GM21360 (cell line): Measurements from ENCODE around the gene NEGR1.

Source experiments
- ATAC-seq: cut with Tn5 transposase; IDR thresholded peaks from one replicate; pipeline ENCODE4 v1.9.1; 2021; ENCODE audit warnings: mild to moderate bottlenecking, moderate library complexity; ENCODE audit not compliant: unreplicated experiment

The NEGR1 gene

DNA sequence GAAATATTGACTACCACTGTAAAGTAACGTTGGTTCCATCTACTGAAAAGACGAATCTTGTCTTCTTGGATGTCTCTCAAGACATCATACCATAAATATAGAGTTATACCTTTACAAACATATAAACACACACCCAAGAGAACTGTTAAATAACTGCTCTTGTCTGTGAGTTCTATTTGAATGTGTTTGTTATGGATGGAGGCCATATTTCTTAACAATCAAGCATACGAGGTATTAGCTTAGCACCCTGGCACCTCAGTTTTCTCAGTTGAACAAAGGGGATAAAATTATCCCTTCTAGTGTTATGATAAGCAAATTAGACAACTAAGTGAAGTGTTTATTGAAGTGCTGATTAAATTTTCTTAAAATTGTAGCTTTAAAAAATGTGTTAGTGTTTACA, 864.9 kb downstream of the NEGR1 start:
- ATAC-seq, result no peak

DNA sequence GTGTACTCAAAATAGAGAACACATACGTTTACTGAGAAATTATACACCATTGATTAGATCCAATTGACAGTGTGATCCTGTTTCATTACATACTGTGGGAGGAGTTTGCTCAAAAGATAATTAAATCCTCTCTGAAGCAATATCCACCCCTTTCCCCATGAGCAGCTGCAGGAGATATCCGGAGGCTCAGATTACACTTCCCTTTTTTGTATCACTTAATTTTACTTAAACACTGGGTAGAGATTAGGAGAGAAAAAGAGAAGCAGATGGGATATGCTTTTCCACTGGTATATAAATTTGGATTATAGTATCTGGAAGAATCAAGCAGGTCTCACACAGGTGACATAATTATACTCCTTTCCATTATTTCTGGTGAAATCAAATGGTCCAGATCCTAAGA, 868.2 kb downstream of the NEGR1 start:
- ATAC-seq, result no peak

DNA sequence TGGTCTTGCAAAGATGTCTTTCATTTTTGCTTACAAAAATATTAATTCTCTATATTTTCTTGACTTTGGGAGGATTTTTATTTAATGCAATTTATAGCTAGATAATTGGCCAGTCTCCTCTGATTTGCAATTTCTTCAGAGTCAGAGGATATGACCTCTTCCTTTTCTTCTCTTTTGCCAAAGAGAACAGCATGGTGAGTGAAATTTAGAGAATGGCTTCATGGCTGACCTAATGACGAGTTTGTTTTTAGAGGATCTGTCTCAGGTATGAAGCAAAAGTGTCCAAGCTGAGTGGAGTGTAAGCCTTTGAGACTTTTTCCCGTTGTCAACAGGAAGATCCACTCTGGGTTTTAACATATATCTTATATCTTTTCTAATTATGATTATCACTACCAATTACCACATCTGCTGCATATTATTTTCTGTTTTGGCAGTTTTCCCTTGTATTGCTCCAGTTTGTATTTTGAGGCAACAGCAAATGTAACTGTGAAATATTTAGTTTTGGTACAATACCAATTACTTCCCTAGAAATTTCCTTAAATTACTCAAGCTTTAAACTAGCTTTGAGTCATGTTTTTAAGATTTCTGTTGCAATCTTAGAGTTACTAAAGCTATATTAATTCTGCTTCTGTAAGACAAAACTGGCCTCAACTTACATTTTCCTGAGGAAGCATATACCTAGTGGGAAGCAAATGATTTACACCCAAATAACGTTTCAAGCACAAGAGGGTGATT, 868.7 kb downstream of the NEGR1 start:
- no peak for ATAC-seq

DNA sequence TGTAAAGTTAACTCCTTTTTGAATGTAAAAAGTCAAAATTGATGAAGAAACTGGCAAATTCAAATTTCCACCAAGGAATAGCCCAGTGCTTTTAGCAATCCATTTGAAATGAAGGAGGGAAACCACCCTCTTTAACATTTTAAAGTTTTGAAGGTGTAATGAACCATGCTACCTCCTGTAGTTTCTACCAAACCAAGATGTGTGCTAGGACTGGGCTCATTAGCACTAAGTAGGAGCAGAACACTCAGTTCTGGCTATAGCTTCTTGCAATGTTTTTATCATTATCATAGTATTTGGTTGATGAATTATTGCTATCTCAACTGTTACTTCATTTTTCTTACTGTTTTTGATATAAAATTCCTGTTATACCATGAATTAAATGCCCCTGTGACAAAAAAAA, 882.3 kb downstream of the NEGR1 start:
- ATAC-seq, result no peak

DNA sequence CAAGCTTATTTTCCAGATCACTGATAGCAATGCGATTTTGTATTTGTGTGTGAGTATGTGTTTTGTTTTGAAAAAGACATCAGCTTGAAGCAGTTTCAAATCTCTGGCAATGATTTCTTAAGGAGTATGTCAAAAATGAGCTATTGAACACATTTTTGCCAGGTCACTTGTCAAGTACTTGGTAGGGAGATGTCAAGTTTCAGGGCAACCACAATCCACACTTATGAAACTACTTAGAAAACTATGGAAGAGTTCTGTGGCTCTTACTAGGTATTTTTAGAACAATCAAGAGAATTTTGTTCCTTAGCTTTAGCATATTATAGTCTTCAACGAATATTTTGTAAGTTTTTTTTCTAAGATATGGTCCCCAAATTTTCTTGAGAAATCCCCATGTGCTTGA, 882.7 kb downstream of the NEGR1 start:
- ATAC-seq, result no peak

DNA sequence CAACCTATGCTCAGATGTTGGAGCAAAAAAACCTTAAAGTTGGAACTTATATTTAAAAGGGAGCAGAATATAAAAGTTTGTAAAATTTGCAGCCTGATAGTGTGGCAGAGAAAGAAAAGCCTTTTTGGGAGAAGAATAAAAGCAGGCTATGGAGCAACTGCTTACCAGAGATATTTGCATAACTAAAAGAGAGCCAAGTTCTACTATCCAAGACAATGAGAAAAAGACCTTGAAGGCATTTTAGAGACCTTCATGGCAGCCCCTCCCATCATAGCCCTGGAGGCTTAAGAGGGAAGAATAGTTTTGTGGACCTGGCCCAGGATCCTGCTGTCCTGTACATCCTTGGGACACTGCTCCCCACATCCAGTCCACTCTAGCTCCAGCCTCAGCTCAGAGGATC, 889.0 kb downstream of the NEGR1 start:
- no peak for ATAC-seq

DNA sequence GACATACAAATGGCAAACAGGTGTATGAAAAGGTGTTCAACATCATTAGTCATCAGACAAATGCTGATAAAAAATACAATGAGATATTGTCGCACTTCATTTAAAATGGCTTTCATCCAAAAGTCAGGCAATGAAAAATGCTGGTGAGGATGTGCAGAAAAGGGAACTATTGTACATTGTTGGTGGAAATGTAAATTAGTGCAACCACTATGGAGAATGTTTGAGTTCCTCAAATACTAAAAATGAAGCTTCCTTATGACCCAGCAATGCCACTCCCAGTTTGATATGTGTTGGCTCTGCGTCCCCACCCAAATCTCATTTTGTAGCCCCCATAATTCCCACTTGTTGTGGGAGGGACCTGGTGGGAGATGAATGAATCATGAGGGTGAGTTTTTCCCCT, 891.8 kb downstream of the NEGR1 start:
- no peak for ATAC-seq

DNA sequence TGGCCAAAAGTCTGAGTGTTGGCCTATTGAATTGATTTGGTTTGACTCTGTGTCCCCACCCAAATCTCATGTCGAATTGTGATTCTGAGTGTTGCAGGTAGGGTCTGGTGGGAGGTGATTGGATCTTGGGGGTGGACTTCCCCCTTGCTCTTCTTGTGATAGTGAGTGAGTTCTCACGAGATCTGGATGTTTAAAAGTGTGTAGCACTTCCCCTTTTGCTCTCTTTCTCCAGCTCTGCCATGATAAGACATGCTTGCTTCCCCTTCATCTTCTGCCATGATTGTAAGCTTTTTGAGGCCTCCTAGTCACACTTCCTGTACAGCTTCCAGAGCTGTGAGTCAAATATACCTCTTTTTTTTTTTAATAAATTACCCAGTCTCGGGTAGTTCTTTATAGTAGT, 904.5 kb downstream of the NEGR1 start:
- ATAC-seq, result no peak

DNA sequence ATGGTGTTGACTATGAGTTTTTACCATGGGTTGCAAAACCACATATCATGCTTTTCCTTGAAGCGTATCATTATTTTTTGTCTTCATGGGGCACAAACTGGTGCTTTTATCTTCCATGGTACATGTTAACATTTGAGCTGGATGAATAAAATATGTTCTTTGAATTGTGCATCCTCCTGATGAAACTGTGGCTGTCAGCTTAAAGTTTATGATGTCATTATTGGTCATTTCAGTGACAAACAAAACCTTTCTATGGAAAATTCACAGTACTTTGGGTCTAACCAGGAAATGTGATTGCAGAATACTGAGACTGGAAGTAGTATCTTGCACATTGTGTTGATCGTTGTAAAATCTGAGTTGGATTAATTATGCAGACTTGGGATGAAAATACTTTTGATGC, 909.8 kb downstream of the NEGR1 start:
- ATAC-seq, result no peak

DNA sequence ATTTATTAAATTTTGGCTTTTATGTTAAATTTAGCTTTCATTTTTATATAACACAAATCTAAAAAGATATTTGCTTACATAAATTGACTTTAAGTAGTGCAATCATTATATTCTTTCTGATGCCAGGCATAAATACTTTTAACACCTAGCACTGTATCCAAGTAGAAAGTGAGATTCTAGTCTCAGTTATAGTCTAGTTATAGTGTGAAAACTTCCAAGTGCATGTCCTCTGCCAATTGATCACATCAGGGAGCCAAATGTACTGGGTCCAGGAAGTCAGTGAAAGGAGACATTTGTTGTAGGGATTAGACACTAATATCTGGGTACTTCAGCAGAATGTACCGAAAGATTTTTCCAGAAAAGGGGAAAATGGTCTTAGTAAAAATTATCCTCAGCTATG, 910.8 kb downstream of the NEGR1 start:
- ATAC-seq, result no peak

DNA sequence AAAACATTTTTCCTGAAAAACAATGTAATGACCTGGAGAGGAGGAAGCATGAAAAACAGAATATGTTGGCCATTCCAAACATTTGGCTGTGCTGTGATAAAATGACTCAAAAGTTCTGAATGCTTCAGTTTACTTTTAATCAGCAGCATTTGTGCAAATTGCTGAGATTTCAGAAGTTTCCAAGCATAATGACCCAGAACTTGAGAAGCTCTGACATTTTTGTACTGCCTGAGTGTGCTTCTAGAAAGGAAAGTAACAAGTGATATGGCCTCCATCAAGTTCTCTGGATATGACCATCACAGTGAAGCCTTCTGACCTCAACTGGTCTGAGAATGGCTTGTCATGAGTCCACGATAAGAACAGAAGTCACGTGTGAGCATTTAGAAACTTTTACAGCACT, 918.1 kb downstream of the NEGR1 start:
- no peak for ATAC-seq

DNA sequence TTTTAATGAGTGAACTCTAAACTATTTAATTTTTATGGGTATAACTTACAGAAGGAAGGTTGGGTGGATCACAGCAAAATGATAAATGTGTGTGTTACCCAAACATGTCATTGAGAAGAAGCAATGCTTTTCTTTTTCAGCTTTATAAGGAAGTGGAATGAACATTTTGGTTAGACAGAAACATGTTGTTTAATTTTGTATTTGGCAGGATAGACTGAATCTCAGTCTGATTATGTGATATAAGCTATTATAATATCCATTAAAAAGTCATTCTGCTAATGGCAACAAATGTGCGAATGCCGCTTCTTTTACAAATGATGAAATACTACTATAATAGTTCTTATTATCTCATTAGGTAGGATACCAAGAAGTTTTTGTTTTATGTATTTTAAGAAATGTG, 919.6 kb downstream of the NEGR1 start:
- no peak for ATAC-seq

DNA sequence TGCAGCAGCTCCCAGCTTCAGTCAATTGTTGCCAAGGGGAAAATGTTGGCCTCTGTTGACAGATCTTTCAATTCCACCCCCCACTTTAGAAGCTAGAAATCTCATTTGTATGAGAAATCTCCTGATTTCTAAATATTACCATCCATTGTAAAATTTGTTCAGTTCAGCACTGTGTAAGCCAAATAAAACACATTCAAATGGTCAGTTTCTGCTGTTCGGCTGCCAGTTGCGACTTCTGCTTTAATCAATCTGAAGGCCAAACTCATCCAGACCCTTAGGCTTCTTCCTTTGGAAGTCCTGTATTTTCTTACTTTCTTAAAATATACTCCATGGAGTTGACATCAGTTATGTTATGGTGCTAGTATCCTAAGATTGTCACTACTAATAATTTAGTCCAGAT, 920.3 kb downstream of the NEGR1 start:
- no peak for ATAC-seq

DNA sequence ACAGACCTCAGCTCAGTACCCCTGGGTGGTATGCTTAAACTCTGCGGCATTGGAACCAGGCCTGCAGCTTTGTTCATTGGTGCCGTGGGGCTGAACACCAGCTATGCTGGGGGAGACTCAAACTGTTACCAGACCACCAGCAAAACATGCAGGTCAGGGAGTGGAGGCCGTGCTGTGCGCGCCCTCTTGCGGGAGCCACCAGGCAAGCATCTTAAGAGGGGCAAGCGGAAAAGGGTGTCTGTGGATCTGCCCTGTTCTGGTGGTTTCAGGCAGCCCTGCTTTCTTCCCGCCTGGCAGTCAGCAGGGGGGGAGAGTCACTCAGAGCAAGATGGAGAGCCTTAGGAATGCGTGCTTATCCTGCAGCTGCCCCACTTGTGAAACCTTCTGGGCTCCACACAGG, 924.6 kb downstream of the NEGR1 start:
- ATAC-seq, result no peak

DNA sequence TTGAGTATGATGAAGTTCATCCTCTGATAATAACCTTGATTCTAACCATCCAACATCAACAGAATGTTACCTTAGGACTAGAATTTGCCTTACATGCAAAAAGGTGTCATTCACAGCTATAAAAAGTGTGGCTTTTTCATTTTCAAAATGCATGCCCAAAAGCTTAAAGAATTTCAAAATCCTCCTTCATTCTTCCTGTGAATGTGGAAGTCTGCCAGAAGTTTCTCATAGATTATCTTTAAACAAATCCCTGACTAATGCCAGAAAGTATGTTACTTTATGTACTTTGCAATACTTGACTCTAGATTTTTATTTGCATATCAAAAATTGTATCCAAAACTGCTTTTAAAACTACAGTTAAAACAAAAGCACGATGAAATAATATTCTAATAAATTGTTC, 930.9 kb downstream of the NEGR1 start:
- ATAC-seq, result no peak

DNA sequence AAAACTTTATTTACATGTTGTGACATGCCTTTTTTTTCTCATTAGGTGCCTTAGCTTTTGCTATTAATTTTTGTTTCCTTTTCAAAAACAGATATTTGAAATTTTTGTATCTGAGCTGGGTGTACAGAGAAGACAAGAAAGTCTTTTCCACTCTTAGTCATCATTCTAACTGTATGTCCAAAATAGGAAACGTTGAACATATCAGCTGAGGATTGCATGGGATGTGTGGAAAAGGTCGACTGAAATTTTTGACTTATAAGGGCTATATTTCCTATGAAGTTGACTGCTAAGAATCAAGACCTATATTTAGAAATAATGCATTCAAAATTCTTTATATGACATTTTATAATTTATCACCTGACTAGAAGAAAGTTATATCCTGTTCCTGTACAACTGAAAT, 931.5 kb downstream of the NEGR1 start:
- no peak for ATAC-seq

DNA sequence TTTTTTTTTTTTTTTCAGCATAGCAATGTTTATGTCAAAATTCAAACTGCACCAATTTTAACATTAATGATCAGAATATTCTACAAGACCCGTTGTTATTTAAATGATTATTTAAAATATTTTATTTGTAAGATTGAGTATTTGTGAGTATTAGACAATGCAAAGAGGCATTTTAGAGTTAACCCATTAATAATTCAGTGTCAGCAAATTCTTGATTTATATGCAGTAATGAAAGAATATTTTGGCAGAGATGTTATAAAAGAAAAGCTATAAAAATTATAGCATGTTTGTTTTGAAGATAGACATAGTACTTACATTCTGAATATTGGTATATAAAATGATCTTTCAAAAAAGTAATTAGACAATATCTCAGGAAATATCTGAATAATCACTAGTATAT, 932.0 kb downstream of the NEGR1 start:
- ATAC-seq, result no peak
